Vagina (tissue), 2 donors: Measurements from ENCODE around the gene GATAD1.

Experiments
- CTCF ChIP-seq, 3 experiments: fragments of 450-650 bp in 2 of 3; fragments of 200-600 bp in 1 of 3; sonication (generic) in 1 of 3; IDR thresholded peaks; one replicate each; pipeline ENCODE4 v1.5.1; 2017 to 2019; ENCODE audit warnings: antibody characterized with exemption in 3 of 3, mild to moderate bottlenecking in 2 of 3, moderate library complexity in 2 of 3
- POLR2AphosphoS5 ChIP-seq, 2 donors: sonication (generic); formaldehyde crosslinking; IDR thresholded peaks; one replicate each; pipeline ENCODE4 v1.9.0; 2017; ENCODE audit warnings: antibody characterized with exemption in 2 of 2, mild to moderate bottlenecking in 2 of 2, low read depth in 1 of 2; ENCODE audit not compliant: insufficient read depth in 1 of 2

DNA sequence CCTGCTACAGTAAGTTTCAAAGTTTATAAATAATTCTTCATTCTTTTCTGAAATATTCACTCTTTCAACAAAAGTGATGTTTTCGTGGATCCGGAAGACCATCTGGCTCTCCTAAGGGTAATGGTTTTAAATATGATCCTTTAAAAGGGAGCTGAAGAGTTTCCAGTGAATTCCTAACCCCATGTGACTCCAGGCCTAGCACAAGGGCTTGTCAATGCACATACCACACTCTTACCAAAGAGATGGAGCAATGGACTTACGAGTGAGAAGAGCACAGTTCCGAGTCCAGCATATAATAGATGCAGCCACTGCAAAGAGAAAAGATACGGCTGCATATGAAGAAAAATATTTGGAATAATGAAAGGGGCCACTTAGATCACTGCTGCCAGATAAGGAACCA lies 32.1 kb upstream of the GATAD1 start:
- TF ChIP-seq POLR2AphosphoS5 (IDR thresholded peaks at IDR 0.05; ENCODE audit: insufficient read depth in 1 of 2, low read depth in 1 of 2) (no peak), CTCF (IDR thresholded peaks at IDR 0.05) (no peak)
